HCT116 (cell line): Measurements from ENCODE around the gene KYAT1. TPM values are rescaled to one million over a fixed set of nuclear protein-coding genes. Genes with fewer than 3 reads are reported as not detected.

ENCODE experiments used
- ATAC-seq: fragments of 200-7000 bp; cut with Tn5 transposase; 2 replicates; pipeline ENCODE4 v1.9.1; 2020; ENCODE audit warnings: mild to moderate bottlenecking, moderate library complexity
- BruUV-seq: library from RNA; stranded (reverse); fragments of 400-500 nt; replicated peaks from 2 replicates; lab custom pipeline; 2021; lab: Mats Ljungman, UMichigan
- CTCF ChIA-PET: fragments of 300-600 bp; sonication (Branson Sonifier 250); formaldehyde crosslinking; loops from one replicate; lab custom pipeline; 2021; ENCODE audit warnings: antibody characterized with exemption; lab: Charles Lee
- POLR2A ChIA-PET: fragments of 300-600, 350-600 bp; sonication (Branson Sonifier 250); formaldehyde crosslinking; loops from one replicate; lab custom pipeline; 2021; ENCODE audit warnings: antibody characterized with exemption; lab: Charles Lee
- RAD21 ChIA-PET, 2 experiments: fragments of 300-600 bp; sonication (Branson Sonifier 250); formaldehyde crosslinking; loops; one replicate each; lab custom pipeline; 2023; ENCODE audit warnings: low total read pairs in 2 of 2; ENCODE audit not compliant: uncharacterized antibody in 2 of 2, unreplicated experiment in 2 of 2, low non-redundant PET in 1 of 2; lab: Charles Lee
- DNase-seq: peaks from one replicate; pipeline ENCODE4 v3.0.0-alpha.2; 2010; ENCODE audit warnings: low read depth, low spot score
- H2AFZ ChIP-seq: fragments of 200-600 bp; shearing (Covaris generic), sonication (generic); 2 replicates; pipeline ENCODE4 v1.6.1; 2017; ENCODE audit warnings: low read depth, mixed run types, mixed read lengths, antibody characterized with exemption, low read length; ENCODE audit not compliant: poor library complexity, severe bottlenecking
- H3K27ac ChIP-seq: 2 replicates; pipeline ENCODE4 v1.5.1; 2012; ENCODE audit warnings: low read depth, low read length
- H3K27me3 ChIP-seq: fragments of 200-600 bp; sonication (generic); 2 replicates; pipeline ENCODE4 v1.6.1; 2016; ENCODE audit warnings: mixed run types, low read length, mixed read lengths; ENCODE audit not compliant: insufficient read depth
- H3K36me3 ChIP-seq, 2 experiments: fragments of 200-500 bp in 1 of 2; fragments of 200-600 bp in 1 of 2; sonication (Bioruptor generic) in 1 of 2; sonication (generic) in 1 of 2; 2 replicates each; pipeline versions ENCODE4 v1.5.1 to v1.6.1; 2014 to 2016; ENCODE audit warnings: low read length in 2 of 2, inconsistent platforms in 1 of 2, mixed read lengths in 1 of 2, mixed run types in 1 of 2; ENCODE audit not compliant: insufficient read depth in 2 of 2, control insufficient read depth in 1 of 2
- H3K4me1 ChIP-seq, 2 experiments: fragments of 200-600 bp in 1 of 2; sonication (generic) in 1 of 2; 2 replicates each; pipeline versions ENCODE4 v1.5.1 to v1.6.1; 2012 to 2017; ENCODE audit warnings: low read length in 2 of 2, inconsistent platforms in 1 of 2, mild to moderate bottlenecking in 1 of 2, mixed read lengths in 1 of 2, mixed run types in 1 of 2, moderate library complexity in 1 of 2; ENCODE audit not compliant: insufficient read depth in 2 of 2, control insufficient read depth in 1 of 2
- H3K4me2 ChIP-seq: fragments of 200-600 bp; sonication (generic); 2 replicates; pipeline ENCODE4 v1.6.1; 2017; ENCODE audit warnings: mixed run types, low read length, mixed read lengths
- H3K4me3 ChIP-seq, 2 experiments: fragments of 200-600 bp in 1 of 2; sonication (generic) in 1 of 2; replicated peaks in 1 of 2; 2 replicates each; pipeline ENCODE4 v1.5.1; 2011 to 2016; ENCODE audit warnings: low read length in 2 of 2, control low read depth in 1 of 2, low read depth in 1 of 2, mild to moderate bottlenecking in 1 of 2, mixed read lengths in 1 of 2, mixed run types in 1 of 2
- H3K79me2 ChIP-seq: fragments of 200-600 bp; sonication (generic); 2 replicates; pipeline ENCODE4 v1.6.1; 2017; ENCODE audit warnings: mild to moderate bottlenecking, mixed run types, low read length, moderate library complexity, mixed read lengths; ENCODE audit not compliant: insufficient read depth
- H3K9ac ChIP-seq: fragments of 200-600 bp; sonication (generic); 2 replicates; pipeline ENCODE4 v1.6.1; 2016; ENCODE audit warnings: low read length, mixed read lengths
- H3K9me2 ChIP-seq: fragments of 200-600 bp; sonication (generic), shearing (Covaris generic); 2 replicates; pipeline ENCODE4 v1.6.1; 2017; ENCODE audit warnings: mixed run types, mild to moderate bottlenecking, moderate library complexity; ENCODE audit not compliant: insufficient read depth
- H3K9me3 ChIP-seq, 2 experiments: fragments of 200-500 bp in 1 of 2; fragments of 200-600 bp in 1 of 2; sonication (Bioruptor generic) in 1 of 2; sonication (generic) in 1 of 2; 2 replicates each; pipeline ENCODE4 v1.6.1; 2014 to 2017; ENCODE audit warnings: low read length in 2 of 2, mixed read lengths in 2 of 2, inconsistent platforms in 1 of 2, low read depth in 1 of 2, mild to moderate bottlenecking in 1 of 2, mixed run types in 1 of 2, moderate library complexity in 1 of 2; ENCODE audit not compliant: control insufficient read depth in 1 of 2, insufficient read depth in 1 of 2
- H4K20me1 ChIP-seq: fragments of 200-600 bp; sonication (generic), shearing (Covaris generic); 2 replicates; pipeline ENCODE4 v1.6.1; 2017; ENCODE audit warnings: mixed run types, mild to moderate bottlenecking, moderate library complexity; ENCODE audit not compliant: insufficient read depth
- CEBPB ChIP-seq: IDR thresholded peaks from 2 replicates; pipeline ENCODE4 v1.6.1; 2012; ENCODE audit warnings: low read depth
- EZH2 ChIP-seq: fragments of 200-600 bp; sonication (generic); IDR thresholded peaks from 2 replicates; pipeline ENCODE4 v1.6.1; 2017; ENCODE audit warnings: antibody characterized with exemption, mixed run types
- EZH2phosphoT487 ChIP-seq: fragments of 200-600 bp; IDR thresholded peaks from 2 replicates; pipeline ENCODE4 v1.6.1; 2018; ENCODE audit warnings: antibody characterized with exemption, borderline replicate concordance
- POLR2A ChIP-seq: IDR thresholded peaks from 2 replicates; pipeline ENCODE4 v1.7.0; 2011; ENCODE audit warnings: borderline replicate concordance; ENCODE audit not compliant: insufficient read depth, insufficient read length; ENCODE audit errors: extremely low read depth
- SP1 ChIP-seq: IDR thresholded peaks from 2 replicates; pipeline ENCODE4 v1.6.1; 2012; ENCODE audit warnings: low read depth
- SRF ChIP-seq: IDR thresholded peaks from 2 replicates; pipeline ENCODE4 v1.6.1; 2012; ENCODE audit warnings: low read depth
- ZBTB33 ChIP-seq: IDR thresholded peaks from 2 replicates; pipeline ENCODE4 v1.6.1; 2011; ENCODE audit warnings: mild to moderate bottlenecking, low read length, moderate library complexity; ENCODE audit not compliant: insufficient replicate concordance; ENCODE audit errors: extremely low read depth
- ZNF274 ChIP-seq: fragments of 200-500 bp; sonication (Bioruptor generic); IDR thresholded peaks from 2 replicates; pipeline ENCODE4 v1.6.1; 2014; ENCODE audit warnings: mild to moderate bottlenecking, low read depth, low read length, inconsistent platforms
- intact Hi-C: fragments of 100-400 bp; cut with micrococcal nuclease; formaldehyde crosslinking; loops from 2 replicates; pipeline ENCODE4 v1.10.0; 2022
- total RNA-seq: library from RNA; stranded (reverse); gene quantifications from one replicate; pipeline ENCODE4 v1.2.1, GENCODE V29; 2021; ENCODE audit not compliant: unreplicated experiment
- TF ChIP-seq, protein P1 (sequence below), 3 experiments: fragments of 200-600 bp in 1 of 3; sonication (generic) in 1 of 3; IDR thresholded peaks in 2 of 3; conservative IDR thresholded peaks in 1 of 3; 2 replicates each; pipeline ENCODE4 v1.5.1; 2012 to 2017; ENCODE audit warnings: low read depth in 2 of 3, low read length in 2 of 3, antibody characterized with exemption in 1 of 3, borderline replicate concordance in 1 of 3, control low read depth in 1 of 3, mild to moderate bottlenecking in 1 of 3, mixed read lengths in 1 of 3, mixed run types in 1 of 3, moderate library complexity in 1 of 3; ENCODE audit not compliant: insufficient read depth in 1 of 3

Gene KYAT1
- total RNA-seq, 1 experiment from 2014 or later, result 10.1 TPM

GRCh38 chr9:128808543-128808942, 73.2 kb downstream of the KYAT1 start:
- Histone ChIP-seq H3K27ac (no peak overlapping the region), H3K9me2 (no peaks in the 10 kb centered on the region), H3K79me2 (no peaks in the 10 kb centered on the region), H2AFZ (no peak overlapping the region), H3K9me3 (no peaks in the 10 kb centered on the region), H3K9ac (no peak overlapping the region), H3K4me3 (no peak overlapping the region), H3K36me3 (no peaks in the 10 kb centered on the region; a peak in 2 of 4 replicates), H3K27me3 (no peaks in the 10 kb centered on the region), H3K4me1 (no peaks in the 10 kb centered on the region), H3K4me2 (no peak overlapping the region), H4K20me1 (no peaks in the 10 kb centered on the region)
- DNase-seq, result no peak
- RAD21 ChIA-PET, result no interaction called here
- BruUV-seq, result no TSS peak
- TF ChIP-seq SRF, result no peak
- TF ChIP-seq CEBPB, result no peak
- TF ChIP-seq EZH2phosphoT487, result no peak
- TF ChIP-seq, protein P1, sequence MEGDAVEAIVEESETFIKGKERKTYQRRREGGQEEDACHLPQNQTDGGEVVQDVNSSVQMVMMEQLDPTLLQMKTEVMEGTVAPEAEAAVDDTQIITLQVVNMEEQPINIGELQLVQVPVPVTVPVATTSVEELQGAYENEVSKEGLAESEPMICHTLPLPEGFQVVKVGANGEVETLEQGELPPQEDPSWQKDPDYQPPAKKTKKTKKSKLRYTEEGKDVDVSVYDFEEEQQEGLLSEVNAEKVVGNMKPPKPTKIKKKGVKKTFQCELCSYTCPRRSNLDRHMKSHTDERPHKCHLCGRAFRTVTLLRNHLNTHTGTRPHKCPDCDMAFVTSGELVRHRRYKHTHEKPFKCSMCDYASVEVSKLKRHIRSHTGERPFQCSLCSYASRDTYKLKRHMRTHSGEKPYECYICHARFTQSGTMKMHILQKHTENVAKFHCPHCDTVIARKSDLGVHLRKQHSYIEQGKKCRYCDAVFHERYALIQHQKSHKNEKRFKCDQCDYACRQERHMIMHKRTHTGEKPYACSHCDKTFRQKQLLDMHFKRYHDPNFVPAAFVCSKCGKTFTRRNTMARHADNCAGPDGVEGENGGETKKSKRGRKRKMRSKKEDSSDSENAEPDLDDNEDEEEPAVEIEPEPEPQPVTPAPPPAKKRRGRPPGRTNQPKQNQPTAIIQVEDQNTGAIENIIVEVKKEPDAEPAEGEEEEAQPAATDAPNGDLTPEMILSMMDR (IDR thresholded peaks at IDR 0.05 in 2 of 3, conservative IDR thresholded peaks at IDR 0.05 in 1 of 3; ENCODE audit: borderline replicate concordance in 1 of 3, insufficient read depth in 1 of 3, low read depth in 2 of 3, low read length in 2 of 3), result no peak
- TF ChIP-seq EZH2, result no peak
- TF ChIP-seq ZBTB33, result no peak
- no peak for TF ChIP-seq SP1
- TF ChIP-seq ZNF274, result no peak
- no peak for TF ChIP-seq POLR2A
- CTCF ChIA-PET, result no interaction called here
- POLR2A ChIA-PET, result no interaction called here
- ATAC-seq, result no peak
- intact Hi-C loops, result no loop called here
